ENCODE measurements around the gene SLC16A3. TPM values are rescaled to one million over a fixed set of nuclear protein-coding genes. Genes with fewer than 3 reads are reported as not detected.

SLC16A3 gene
- total and polyA plus RNA-seq, 10 of the 15 experiments (the other 5 are each of a cell fraction or from before 2014, with no cell fraction given): 0.10 to 46.5 (median 8.0) TPM

GRCh38 chr17:82267575-82268379, 38.9 kb downstream of the SLC16A3 start:
- Histone ChIP-seq H3K4me3 (no peak overlapping the region), H3K9ac (ENCODE audit: control insufficient read depth, insufficient read depth, low read length) (no peak overlapping the region), H2AFZ (ENCODE audit: control insufficient read depth, low read depth, low read length) (no peak overlapping the region), H3K27ac (ENCODE audit: control insufficient read depth, insufficient read depth) (no peak overlapping the region), H3K9me3 (replicated peaks; ENCODE audit: control insufficient read depth, insufficient read depth, low read length) (no peaks in the 10 kb centered on the region), H3K36me3 (ENCODE audit: control insufficient read depth in 2 of 2, insufficient read depth in 2 of 2, low read length in 1 of 2) (peaks cover 37 to 42% of the 10 kb centered on the region in 2 experiments), H3K4me1 (ENCODE audit: control insufficient read depth, insufficient read depth, low read length) (peaks cover 12% of the 10 kb centered on the region), H3K79me2 (ENCODE audit: control insufficient read depth, insufficient read depth, low read length) (peaks cover 66% of the 10 kb centered on the region), H4K20me1 (ENCODE audit: control insufficient read depth, insufficient read depth) (peaks cover 31% of the 10 kb centered on the region), H3K27me3 (replicated peaks in 1 of 2; ENCODE audit: control insufficient read depth in 2 of 2, insufficient read depth in 2 of 2, low read length in 1 of 2) (no peaks in the 10 kb centered on the region), H3K4me2 (ENCODE audit: control insufficient read depth, insufficient read depth) (peak overlapping the region; percentile 19; the same call in 1 of the 2 replicates)
- intact Hi-C loops (cut with micrococcal nuclease; ENCODE audit: unreplicated experiment): no loop called here
- no TSS peak for BruUV-seq (replicated peaks)
- peak; percentile 63 for ATAC-seq
- ChIA-PET CTCF (interaction anchor here (1.0 kb wide), 1 partner anchor 49 kb away, joined by 3 read pairs; no protein-coding TSS in a partner anchor), SMC1A (ENCODE audit: uncharacterized antibody, unreplicated experiment) (interaction anchor here (1.2 to 1.3 kb wide), 2 partner anchors 22 to 33 kb away, joined by 3 read pairs; no protein-coding TSS in a partner anchor), POLR2A (no interaction called here), RAD21 (ENCODE audit: unreplicated experiment) (interaction anchor here (0.7 kb wide), 1 partner anchor 31 kb away, joined by 3 read pairs; no protein-coding TSS in a partner anchor)
- in situ Hi-C loops (cut with MboI): no loop called here
- WGBS (ENCODE audit: insufficient coverage, insufficient replicate concordance, low lambda C conversion rate, missing lambda C conversion rate): 80% methylated on average over 21 of the region's 21 CpGs
- FAIRE-seq: no peak
- DNase-seq (ENCODE audit: low read depth, low spot score): no peak
- no peak for TF ChIP-seq CEBPZ (IDR thresholded peaks at IDR 0.05; ENCODE audit: low read depth, low read length)
- no peak for TF ChIP-seq CHD1 (IDR thresholded peaks at IDR 0.05; ENCODE audit: low read depth, low read length)
- TF ChIP-seq MAX (IDR thresholded peaks at IDR 0.05; ENCODE audit: low read depth, low read length): no peak
- no peak for TF ChIP-seq YBX1 (IDR thresholded peaks at IDR 0.05)
- TF ChIP-seq SRF (IDR thresholded peaks at IDR 0.05; ENCODE audit: low read depth in 2 of 2, low read length in 2 of 2): no peak
- TF ChIP-seq JUNB (IDR thresholded peaks at IDR 0.05): no peak
- TF ChIP-seq IKZF1 (conservative IDR thresholded peaks at IDR 0.05): 0 out of 2 replicates have a peak, but pooled peaks have one; percentile 29
- peak; percentile 55 for TF ChIP-seq BCL3 (IDR thresholded peaks at IDR 0.05; ENCODE audit: borderline replicate concordance, insufficient read depth, low read depth, low read length, poor library complexity, severe bottlenecking)
- TF ChIP-seq RCOR1 (conservative IDR thresholded peaks at IDR 0.05; ENCODE audit: low read depth, low read length): no peak
- TF ChIP-seq SIX5 (IDR thresholded peaks at IDR 0.05; ENCODE audit: low read depth, low read length, severe bottlenecking): no peak
- no peak for TF ChIP-seq MXI1 (IDR thresholded peaks at IDR 0.05; ENCODE audit: low read depth, low read length)
- TF ChIP-seq MTA2 (IDR thresholded peaks at IDR 0.05; ENCODE audit: low read depth): no peak
- TF ChIP-seq SMAD1 (IDR thresholded peaks at IDR 0.05; ENCODE audit: low read depth, partially characterized antibody): no peak
- TF ChIP-seq GABPA (IDR thresholded peaks at IDR 0.05; ENCODE audit: low read depth): no peak
- no peak for TF ChIP-seq CBFB (IDR thresholded peaks at IDR 0.05; ENCODE audit: low read depth)
- TF ChIP-seq RAD21 (IDR thresholded peaks at IDR 0.05; ENCODE audit: insufficient read depth, low read depth, low read length): no peak
- TF ChIP-seq NR2F1 (conservative IDR thresholded peaks at IDR 0.05): peak; percentile 71
